HepG2 (cell line): ENCODE measurements around the gene TTLL7.

ENCODE experiments used
- GTF2F1 ChIP-seq: fragments of 150-350 bp; IDR thresholded peaks from 2 replicates; pipeline ENCODE4 v1.6.1; 2014; ENCODE audit warnings: low read length
- TF ChIP-seq, protein P1 (sequence below): sonication (generic); formaldehyde crosslinking; IDR thresholded peaks from 2 replicates; pipeline ENCODE4 v1.5.0; 2020; ENCODE audit warnings: mild to moderate bottlenecking, missing genetic modification reagents, moderate library complexity
- TF ChIP-seq, protein P2 (sequence below): sonication (generic); formaldehyde crosslinking; IDR thresholded peaks from 2 replicates; pipeline ENCODE4 v1.8.0; 2022; ENCODE audit warnings: missing genetic modification reagents, mild to moderate bottlenecking, moderate library complexity, borderline replicate concordance

DNA sequence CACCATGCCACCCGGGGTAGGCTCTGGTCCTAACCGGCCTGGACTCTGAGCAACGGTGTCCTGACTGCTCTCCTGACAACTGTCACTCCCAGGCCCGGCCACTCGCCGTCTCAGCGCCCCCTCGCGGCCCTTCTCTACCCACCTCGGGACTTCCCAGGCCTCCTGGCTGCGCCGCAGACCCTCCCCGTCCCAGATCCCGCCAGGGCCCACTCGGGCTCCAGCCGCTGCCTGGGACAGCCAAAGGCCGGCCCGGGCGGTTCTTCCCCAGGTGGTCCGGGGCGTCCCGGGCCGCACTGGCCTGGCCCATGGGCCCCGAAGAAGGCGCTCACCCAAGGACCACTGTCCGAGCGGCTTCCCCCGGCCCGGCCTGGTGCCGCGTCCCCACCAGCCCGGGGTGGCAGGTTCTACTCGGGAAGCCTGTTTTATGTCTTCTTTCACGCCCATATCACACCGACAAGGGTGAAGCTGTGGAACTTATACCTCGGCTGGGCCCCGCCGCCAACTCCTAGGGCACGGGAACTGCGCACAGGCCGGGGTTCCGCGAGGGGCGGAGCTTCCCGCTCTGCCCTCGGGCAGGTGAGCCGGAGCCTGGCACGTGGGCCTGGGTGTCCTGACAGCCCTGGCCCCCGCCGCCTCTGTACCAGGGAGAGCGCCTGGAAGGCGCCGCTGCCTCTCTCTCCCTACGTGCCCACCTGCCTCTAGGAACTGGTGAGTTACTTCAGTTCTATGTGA lies 138.3 kb downstream of the TTLL7 start:
- TF ChIP-seq GTF2F1, result no peak
- TF ChIP-seq, protein P1, sequence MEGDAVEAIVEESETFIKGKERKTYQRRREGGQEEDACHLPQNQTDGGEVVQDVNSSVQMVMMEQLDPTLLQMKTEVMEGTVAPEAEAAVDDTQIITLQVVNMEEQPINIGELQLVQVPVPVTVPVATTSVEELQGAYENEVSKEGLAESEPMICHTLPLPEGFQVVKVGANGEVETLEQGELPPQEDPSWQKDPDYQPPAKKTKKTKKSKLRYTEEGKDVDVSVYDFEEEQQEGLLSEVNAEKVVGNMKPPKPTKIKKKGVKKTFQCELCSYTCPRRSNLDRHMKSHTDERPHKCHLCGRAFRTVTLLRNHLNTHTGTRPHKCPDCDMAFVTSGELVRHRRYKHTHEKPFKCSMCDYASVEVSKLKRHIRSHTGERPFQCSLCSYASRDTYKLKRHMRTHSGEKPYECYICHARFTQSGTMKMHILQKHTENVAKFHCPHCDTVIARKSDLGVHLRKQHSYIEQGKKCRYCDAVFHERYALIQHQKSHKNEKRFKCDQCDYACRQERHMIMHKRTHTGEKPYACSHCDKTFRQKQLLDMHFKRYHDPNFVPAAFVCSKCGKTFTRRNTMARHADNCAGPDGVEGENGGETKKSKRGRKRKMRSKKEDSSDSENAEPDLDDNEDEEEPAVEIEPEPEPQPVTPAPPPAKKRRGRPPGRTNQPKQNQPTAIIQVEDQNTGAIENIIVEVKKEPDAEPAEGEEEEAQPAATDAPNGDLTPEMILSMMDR (CRISPR knock-in tag), result peak; percentile 75
- TF ChIP-seq, protein P2, sequence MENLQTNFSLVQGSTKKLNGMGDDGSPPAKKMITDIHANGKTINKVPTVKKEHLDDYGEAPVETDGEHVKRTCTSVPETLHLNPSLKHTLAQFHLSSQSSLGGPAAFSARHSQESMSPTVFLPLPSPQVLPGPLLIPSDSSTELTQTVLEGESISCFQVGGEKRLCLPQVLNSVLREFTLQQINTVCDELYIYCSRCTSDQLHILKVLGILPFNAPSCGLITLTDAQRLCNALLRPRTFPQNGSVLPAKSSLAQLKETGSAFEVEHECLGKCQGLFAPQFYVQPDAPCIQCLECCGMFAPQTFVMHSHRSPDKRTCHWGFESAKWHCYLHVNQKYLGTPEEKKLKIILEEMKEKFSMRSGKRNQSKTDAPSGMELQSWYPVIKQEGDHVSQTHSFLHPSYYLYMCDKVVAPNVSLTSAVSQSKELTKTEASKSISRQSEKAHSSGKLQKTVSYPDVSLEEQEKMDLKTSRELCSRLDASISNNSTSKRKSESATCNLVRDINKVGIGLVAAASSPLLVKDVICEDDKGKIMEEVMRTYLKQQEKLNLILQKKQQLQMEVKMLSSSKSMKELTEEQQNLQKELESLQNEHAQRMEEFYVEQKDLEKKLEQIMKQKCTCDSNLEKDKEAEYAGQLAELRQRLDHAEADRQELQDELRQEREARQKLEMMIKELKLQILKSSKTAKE, result no peak
